AML-193 (cell line): ENCODE measurements around the gene TSPAN15.
"Not testable (repeated sequence)": the region's sequence is repeated elsewhere in the genome, so short reads cannot be mapped to it uniquely, and the experiment has no call there.

ENCODE experiments used
- DNase-seq, 2 experiments: peaks; one replicate each; lab custom pipeline; 2025; lab: John Stamatoyannopoulos, UW

Gene TSPAN15

DNA sequence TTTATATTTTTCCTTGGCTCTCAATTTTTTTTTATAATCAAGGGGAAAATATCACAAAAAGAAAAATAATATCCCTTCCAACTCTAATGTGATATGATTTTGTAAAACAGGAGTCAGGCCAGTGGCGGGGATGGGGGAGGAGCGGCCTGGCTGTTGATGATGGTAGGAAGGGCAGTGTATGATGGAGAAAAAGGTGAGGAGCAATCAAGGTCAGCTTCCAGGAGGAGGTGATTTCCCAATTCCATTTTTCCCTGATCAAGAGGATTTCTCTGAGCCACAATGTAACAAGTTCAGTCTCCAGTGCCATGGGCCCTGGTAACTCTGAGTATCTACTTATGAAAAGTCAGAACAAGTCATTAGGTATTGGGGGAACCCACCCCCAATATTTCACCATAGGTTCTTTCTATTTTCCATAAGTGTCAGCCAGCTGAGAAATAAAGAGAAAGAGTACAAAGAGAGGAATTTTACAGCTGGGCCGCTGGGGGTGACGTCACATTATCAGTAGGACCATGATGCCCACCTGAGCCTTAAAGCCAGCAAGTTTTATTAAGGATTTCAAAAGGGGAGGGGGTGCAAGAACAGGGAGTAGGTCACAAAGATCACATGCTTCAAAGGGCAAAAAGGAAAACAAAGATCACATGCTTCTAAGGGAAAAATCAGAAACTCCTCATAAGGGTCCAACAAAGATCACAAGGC lies 37.0 kb downstream of the TSPAN15 start:
- DNase-seq = not testable (repeated sequence)

DNA sequence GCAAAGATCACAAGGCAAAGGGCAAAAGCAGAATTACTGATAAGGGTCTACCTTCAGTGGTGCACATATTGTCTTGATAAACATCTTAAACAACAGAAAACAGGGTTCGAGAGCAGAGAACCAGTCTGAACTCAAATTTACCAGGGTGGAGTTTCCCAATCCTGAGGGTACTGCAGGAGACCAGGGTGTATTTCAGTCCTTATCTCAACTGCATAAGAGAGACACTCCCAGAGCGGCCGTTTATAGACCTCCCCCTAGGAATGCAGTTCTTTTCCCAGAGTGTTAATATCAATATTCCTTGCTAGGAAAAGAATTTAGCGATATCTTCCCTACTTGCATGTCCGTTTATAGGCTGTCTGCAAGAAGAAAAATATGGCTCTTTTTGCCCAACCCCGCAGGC lies 37.6 kb downstream of the TSPAN15 start:
- not testable (repeated sequence) for DNase-seq

DNA sequence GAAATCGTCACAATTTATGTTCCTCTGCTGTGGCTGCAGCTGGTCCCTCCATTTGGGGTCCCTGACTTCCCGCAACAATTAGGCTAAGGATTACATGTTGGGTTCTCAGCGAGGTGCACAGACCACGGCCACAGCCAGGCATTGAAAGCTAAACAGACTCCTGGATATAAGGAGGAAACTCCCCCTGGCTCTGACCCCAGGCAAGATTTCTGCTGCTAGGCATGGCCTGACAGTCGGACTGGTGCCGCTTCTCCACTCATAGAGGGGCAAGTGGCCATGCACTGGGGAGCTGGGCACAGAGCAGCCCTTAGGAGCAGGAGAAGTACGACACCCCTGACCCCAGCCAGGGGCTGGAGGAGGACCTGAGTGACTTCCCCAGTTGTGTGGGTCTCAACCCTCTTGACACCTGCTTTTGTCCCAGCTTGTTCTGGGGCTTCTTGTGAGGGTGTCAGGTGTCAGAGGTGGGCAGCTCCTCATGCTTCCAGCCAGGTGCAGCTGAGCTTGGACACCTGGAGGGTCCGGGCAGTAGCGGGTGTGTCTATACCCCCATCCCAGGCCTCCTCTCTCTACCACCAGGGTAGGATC lies 38.3 kb downstream of the TSPAN15 start:
- DNase-seq = no peak

- no peak for DNase-seq
These were observed 39.6 kb downstream of the TSPAN15 start for GRCh38 chr10:69490876-69491275.

DNA sequence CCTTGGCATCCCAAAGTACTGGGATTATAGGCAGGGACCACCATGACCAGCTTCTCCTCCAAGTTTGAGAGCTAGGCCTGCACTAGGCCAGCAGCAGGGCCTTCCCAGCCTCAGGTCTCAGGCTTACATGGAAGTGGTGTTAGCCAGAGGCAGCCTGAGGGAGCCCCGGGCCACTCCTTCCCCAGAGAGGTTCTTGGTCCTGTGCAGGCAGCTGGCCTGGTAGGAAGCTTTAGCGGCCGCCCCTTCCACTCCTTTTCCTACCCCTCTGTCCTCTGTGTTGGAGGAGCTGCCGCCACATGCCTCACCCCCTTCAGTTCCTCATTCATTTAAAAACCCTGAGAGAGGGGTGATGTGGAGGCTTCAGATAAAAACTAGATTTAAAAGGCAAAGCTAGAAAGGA lies 40.3 kb downstream of the TSPAN15 start:
- no peak for DNase-seq

- no peak for DNase-seq
These were observed 41.0 kb downstream of the TSPAN15 start for GRCh38 chr10:69492091-69492745.

- DNase-seq = no peak
These were observed 41.6 kb downstream of the TSPAN15 start for GRCh38 chr10:69492746-69493462.

GRCh38 chr10:69494626-69495558 lies 43.6 kb downstream of the TSPAN15 start:
- DNase-seq = no peak

DNA sequence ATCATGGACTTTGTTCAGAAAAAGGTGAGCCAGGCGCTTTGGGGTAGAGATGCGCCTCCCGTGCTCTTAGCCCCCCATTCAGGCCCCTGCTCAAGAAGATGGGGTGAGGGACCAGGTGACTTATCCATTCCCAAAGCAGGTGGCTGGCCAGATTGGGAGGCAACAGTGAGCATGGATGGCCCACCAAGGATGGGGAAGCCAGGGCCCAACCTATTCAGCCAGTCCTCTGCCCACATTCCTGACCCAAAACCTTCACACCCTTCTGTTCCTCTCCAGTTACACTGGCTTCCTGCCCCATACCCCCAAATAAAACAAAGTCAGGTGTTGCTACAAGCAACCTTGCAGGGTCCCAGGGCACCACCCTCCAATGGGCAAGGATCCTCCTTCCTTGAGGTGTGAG lies 44.4 kb downstream of the TSPAN15 start:
- no peak for DNase-seq

DNA sequence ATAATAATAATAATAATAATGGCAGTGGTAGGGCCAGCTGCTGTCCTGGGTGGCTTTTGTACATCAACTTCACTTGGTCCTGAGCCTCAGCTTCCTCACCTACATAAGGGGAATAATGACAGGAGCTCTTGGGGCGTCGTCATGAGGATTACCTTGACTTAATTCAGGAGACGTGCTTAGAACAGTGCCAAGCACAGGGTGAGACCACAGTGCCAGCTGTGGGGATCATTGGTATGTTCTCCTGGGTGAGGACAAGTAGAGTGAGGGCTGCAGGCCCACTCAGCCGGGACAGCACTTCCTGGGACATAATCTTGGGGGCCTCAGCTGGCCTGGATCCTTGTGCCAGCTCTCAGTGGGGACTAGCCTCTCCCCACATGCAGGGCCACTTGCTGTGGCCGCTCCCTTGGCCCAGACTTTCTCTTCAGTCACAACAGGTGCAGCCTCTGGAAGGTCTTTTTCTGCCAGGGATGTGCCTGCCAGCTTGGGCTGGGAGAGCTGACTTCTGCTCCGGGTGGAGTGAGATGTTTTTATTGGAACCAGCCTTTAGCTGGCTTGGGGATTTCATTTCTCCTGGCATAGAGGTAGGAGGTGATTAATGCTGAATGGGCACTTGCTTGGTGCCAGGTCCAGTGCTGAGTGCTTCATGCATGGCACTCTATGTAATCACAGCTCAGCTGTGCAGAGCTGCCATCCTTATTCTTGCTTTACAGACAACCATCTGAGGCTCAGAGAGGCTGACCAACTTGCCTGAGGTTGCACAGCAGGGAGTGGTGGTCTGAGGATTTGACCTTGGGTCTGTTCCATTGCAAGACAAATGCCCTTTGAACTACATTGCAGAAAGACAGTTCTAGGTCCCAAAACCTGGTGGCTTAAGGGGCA lies 45.3 kb downstream of the TSPAN15 start:
- no peak for DNase-seq

GRCh38 chr10:69497231-69497561 lies 45.9 kb downstream of the TSPAN15 start:
- DNase-seq = no peak

- no peak for DNase-seq
These were observed 46.5 kb downstream of the TSPAN15 start for GRCh38 chr10:69497611-69498390.

GRCh38 chr10:69498711-69499471 lies 47.6 kb downstream of the TSPAN15 start:
- DNase-seq = no peak

DNA sequence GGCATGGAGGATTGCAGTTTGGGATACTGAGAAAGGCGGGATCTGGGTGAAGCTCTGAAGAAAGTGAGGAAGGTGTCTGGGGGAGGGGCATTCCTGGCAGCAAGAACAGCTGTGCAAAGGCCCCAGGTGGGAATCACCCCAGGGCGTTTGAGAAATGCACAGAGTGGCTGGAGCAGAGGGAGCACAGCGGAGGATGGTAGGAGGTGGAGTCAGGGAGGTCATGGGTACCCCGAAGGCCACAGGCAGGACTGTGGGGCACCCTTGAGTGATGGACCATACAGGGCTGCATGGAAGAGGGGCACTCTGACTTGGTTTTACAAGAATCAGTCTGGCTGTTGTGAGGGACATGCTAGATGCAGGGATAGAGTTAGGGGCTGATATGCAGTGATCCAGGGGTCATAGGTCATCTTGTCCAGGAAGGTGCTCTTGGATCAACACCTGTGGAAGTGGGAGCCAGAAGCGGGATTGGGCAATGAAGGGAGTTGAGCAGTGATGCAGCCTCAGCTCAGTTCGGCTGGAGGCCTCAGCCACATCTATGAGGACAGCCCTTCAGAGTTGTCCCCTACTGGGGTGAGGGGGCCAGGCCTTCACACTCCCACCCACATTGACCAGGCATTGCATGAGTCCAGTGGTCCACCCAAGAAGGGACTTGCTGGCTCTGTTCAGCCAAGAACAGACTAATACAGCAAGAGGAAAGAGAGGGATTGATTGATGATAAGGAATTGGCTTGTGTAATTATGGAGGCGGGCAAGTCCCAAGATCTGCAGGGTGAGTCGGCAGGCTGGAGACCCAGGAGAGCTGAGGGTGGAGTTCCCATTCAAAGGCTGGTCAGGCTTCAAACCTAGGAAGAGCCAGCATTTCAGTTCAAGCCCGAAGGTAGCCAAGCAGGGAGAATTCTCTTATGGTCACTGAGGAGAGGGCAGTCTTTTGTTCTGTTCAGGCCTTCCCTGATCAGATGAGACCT lies 48.7 kb downstream of the TSPAN15 start:
- DNase-seq = no peak

- DNase-seq = no peak
These were observed 49.7 kb downstream of the TSPAN15 start for GRCh38 chr10:69500864-69501468.

GRCh38 chr10:69501657-69502056 lies 50.4 kb downstream of the TSPAN15 start:
- no peak for DNase-seq

DNA sequence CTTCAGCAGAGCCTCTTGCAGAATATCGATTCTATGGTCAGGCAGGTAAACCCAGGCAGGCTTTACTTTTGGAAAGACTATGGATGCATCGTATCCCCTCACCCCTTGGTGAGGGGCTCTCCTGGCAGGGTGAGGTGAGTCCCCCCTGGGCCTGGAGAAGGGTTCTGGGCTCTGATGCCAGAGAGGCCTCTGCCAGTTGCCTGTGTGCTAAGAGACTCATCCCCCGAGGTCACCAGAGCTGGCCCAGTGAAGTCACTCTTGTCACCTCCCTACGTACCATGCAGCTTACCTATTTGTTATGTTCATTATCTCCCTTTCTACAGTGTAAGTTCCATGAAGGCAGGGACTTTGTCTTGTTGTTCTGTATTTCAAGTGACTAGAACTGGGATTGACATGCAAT lies 51.3 kb downstream of the TSPAN15 start:
- no peak for DNase-seq
